Breast epithelium (tissue), 3 donors: ENCODE results near the gene ITIH2.

ENCODE experiments used
- POLR2A ChIP-seq: fragments of 450-650 bp; IDR thresholded peaks from one replicate; pipeline ENCODE4 v1.6.1; 2016; ENCODE audit warnings: antibody characterized with exemption, mild to moderate bottlenecking, moderate library complexity
- TF ChIP-seq, protein P1 (sequence below), 3 donors: fragments of 450-650 bp; IDR thresholded peaks; one replicate each; pipeline ENCODE4 v1.5.1; 2016 to 2017; ENCODE audit warnings: antibody characterized with exemption in 3 of 3, mild to moderate bottlenecking in 3 of 3, moderate library complexity in 3 of 3

DNA sequence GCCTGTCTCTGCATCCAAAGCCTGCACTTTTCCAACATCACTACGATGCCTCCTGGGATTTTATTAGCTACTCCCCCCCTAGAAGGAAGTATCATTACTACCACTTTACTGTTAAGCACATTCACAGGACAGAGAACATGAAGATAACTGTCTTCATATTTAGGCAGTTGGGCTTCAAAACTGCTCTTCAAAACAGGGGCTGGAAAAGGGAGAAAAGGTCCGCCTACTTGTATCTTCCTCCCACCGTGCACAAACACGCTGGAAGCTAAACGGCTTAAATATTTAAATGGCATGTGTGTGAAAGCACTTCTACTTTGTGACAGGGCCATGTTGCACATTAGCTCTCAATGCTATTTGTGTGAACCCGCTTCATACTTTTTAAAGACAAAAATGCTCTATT, 37.3 kb upstream of the ITIH2 start:
- TF ChIP-seq, protein P1, sequence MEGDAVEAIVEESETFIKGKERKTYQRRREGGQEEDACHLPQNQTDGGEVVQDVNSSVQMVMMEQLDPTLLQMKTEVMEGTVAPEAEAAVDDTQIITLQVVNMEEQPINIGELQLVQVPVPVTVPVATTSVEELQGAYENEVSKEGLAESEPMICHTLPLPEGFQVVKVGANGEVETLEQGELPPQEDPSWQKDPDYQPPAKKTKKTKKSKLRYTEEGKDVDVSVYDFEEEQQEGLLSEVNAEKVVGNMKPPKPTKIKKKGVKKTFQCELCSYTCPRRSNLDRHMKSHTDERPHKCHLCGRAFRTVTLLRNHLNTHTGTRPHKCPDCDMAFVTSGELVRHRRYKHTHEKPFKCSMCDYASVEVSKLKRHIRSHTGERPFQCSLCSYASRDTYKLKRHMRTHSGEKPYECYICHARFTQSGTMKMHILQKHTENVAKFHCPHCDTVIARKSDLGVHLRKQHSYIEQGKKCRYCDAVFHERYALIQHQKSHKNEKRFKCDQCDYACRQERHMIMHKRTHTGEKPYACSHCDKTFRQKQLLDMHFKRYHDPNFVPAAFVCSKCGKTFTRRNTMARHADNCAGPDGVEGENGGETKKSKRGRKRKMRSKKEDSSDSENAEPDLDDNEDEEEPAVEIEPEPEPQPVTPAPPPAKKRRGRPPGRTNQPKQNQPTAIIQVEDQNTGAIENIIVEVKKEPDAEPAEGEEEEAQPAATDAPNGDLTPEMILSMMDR (IDR thresholded peaks at IDR 0.05) = no peak
- TF ChIP-seq POLR2A = no peak
